Endothelial cell of umbilical vein (primary cell): ENCODE measurements around the gene METTL21C.

Experiments
- EZH2 ChIP-seq: IDR thresholded peaks from 2 replicates; pipeline ENCODE4 v1.6.1; 2012; ENCODE audit warnings: borderline replicate concordance, low read depth, mild to moderate bottlenecking, moderate library complexity, low read length, inconsistent platforms; ENCODE audit not compliant: severe bottlenecking
- POLR2A ChIP-seq: IDR thresholded peaks from 2 replicates; pipeline ENCODE4 v1.6.1; 2012; ENCODE audit warnings: low read depth, mild to moderate bottlenecking, control low read depth, low read length
- POLR2AphosphoS5 ChIP-seq: IDR thresholded peaks from 2 replicates; pipeline ENCODE4 v1.6.1; 2012; ENCODE audit warnings: low read depth, mild to moderate bottlenecking, control low read depth, low read length, moderate library complexity; ENCODE audit not compliant: insufficient read depth
- TF ChIP-seq, protein P1 (sequence below), 2 donors: IDR thresholded peaks; 1 replicate in 1 of 2; 2 replicates in 1 of 2; pipeline ENCODE4 v1.5.1; 2011; ENCODE audit warnings: low read length in 2 of 2, mild to moderate bottlenecking in 2 of 2, moderate library complexity in 2 of 2, control low read depth in 1 of 2, inconsistent platforms in 1 of 2, low read depth in 1 of 2; ENCODE audit not compliant: insufficient read depth in 1 of 2; ENCODE audit errors: extremely low read depth in 1 of 2
- TF ChIP-seq, protein P2 (sequence below): IDR thresholded peaks from 2 replicates; pipeline ENCODE4 v1.6.1; 2011; ENCODE audit not compliant: insufficient read depth, insufficient read length

DNA sequence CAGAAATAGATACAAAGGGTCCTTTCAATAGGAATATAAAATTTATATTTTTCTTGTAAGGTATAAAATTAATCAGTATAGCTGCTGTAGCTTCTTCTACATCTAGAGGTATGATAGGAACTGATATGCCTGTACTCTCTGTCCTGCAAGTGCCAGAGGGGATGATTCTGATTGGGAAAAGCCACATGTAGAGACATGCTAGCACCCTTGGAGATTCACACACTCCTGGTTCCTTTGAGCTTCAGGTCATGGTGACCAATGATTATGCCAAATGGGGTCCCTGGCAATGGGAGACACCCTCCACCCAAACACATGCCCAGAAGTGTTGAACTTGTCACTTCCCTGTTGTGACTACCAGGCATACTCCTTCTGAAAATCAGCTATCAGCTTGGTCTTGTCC is 14.7 kb upstream of the METTL21C start:
- TF ChIP-seq POLR2AphosphoS5 (no peak), POLR2A (no peak), EZH2 (no peak)
- TF ChIP-seq, protein P1, sequence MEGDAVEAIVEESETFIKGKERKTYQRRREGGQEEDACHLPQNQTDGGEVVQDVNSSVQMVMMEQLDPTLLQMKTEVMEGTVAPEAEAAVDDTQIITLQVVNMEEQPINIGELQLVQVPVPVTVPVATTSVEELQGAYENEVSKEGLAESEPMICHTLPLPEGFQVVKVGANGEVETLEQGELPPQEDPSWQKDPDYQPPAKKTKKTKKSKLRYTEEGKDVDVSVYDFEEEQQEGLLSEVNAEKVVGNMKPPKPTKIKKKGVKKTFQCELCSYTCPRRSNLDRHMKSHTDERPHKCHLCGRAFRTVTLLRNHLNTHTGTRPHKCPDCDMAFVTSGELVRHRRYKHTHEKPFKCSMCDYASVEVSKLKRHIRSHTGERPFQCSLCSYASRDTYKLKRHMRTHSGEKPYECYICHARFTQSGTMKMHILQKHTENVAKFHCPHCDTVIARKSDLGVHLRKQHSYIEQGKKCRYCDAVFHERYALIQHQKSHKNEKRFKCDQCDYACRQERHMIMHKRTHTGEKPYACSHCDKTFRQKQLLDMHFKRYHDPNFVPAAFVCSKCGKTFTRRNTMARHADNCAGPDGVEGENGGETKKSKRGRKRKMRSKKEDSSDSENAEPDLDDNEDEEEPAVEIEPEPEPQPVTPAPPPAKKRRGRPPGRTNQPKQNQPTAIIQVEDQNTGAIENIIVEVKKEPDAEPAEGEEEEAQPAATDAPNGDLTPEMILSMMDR (IDR thresholded peaks at IDR 0.05; ENCODE audit: extremely low read depth in 1 of 2, insufficient read depth in 1 of 2, low read depth in 1 of 2, low read length in 2 of 2): no peak
- TF ChIP-seq, protein P2, sequence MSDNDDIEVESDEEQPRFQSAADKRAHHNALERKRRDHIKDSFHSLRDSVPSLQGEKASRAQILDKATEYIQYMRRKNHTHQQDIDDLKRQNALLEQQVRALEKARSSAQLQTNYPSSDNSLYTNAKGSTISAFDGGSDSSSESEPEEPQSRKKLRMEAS: no peak
